SK-N-SH treated with all-trans-retinoic acid at 6 μM for 48 hours (cell line): ENCODE results near the gene BZW2.

ENCODE experiments used
- ATAC-seq: fragments of 200-7000 bp; cut with Tn5 transposase; 3 replicates; pipeline ENCODE4 v1.9.1; 2020; ENCODE audit warnings: mild to moderate bottlenecking, moderate library complexity
- BACH2 ChIP-seq: fragments of 250-450 bp; sonication (Bioruptor Pico); IDR thresholded peaks from 2 replicates; pipeline ENCODE4 v1.9.0; 2021; ENCODE audit warnings: mild to moderate bottlenecking, borderline replicate concordance
- CREB5 ChIP-seq: fragments of 250-450 bp; sonication (Bioruptor Pico); IDR thresholded peaks from 2 replicates; pipeline ENCODE4 v1.5.1; 2020; ENCODE audit warnings: low read depth, mild to moderate bottlenecking, moderate library complexity
- CSDC2 ChIP-seq: fragments of 250-450 bp; sonication (Bioruptor Pico); IDR thresholded peaks from 2 replicates; pipeline ENCODE4 v1.5.0; 2020; ENCODE audit warnings: mild to moderate bottlenecking, moderate library complexity
- CSRNP3 ChIP-seq: fragments of 250-450 bp; sonication (Bioruptor Pico); IDR thresholded peaks from 2 replicates; pipeline ENCODE4 v1.5.1; 2021; ENCODE audit warnings: mild to moderate bottlenecking, moderate library complexity
- ESRRG ChIP-seq: fragments of 250-450 bp; sonication (Bioruptor Pico); IDR thresholded peaks from 2 replicates; pipeline ENCODE4 v1.6.1; 2021; ENCODE audit warnings: mild to moderate bottlenecking
- GLIS3 ChIP-seq: fragments of 250-450 bp; sonication (Bioruptor Pico); IDR thresholded peaks from 2 replicates; pipeline ENCODE4 v1.5.0; 2020; ENCODE audit warnings: mild to moderate bottlenecking, moderate library complexity
- ISL1 ChIP-seq: fragments of 250-450 bp; sonication (Bioruptor Pico); IDR thresholded peaks from 2 replicates; pipeline ENCODE4 v2.1.2; 2022; ENCODE audit warnings: mild to moderate bottlenecking, moderate library complexity
- OSR1 ChIP-seq: fragments of 250-450 bp; sonication (Bioruptor Pico); IDR thresholded peaks from 2 replicates; pipeline ENCODE4 v1.8.0; 2022; ENCODE audit warnings: moderate library complexity, mild to moderate bottlenecking, inconsistent platforms
- RARB ChIP-seq: fragments of 250-450 bp; sonication (Bioruptor Pico); IDR thresholded peaks from 2 replicates; pipeline ENCODE4 v1.8.0; 2021; ENCODE audit warnings: mild to moderate bottlenecking, moderate library complexity
- SNAI2 ChIP-seq: fragments of 250-450 bp; sonication (Bioruptor Pico); IDR thresholded peaks from 2 replicates; pipeline ENCODE4 v1.5.0; 2020; ENCODE audit warnings: mild to moderate bottlenecking, moderate library complexity
- TCF4 ChIP-seq: fragments of 250-450 bp; sonication (Bioruptor Pico); IDR thresholded peaks from 2 replicates; pipeline ENCODE4 v1.8.0; 2021; ENCODE audit warnings: mild to moderate bottlenecking, moderate library complexity, borderline replicate concordance
- TOX ChIP-seq: fragments of 250-450 bp; sonication (Bioruptor Pico); IDR thresholded peaks from 2 replicates; pipeline ENCODE4 v1.8.0; 2021; ENCODE audit warnings: mild to moderate bottlenecking, moderate library complexity, borderline replicate concordance
- TSHZ2 ChIP-seq: fragments of 250-450 bp; sonication (Bioruptor Pico); IDR thresholded peaks from 2 replicates; pipeline ENCODE4 v1.5.0; 2020; ENCODE audit warnings: mild to moderate bottlenecking, moderate library complexity
- ZC3H10 ChIP-seq: fragments of 250-450 bp; sonication (Bioruptor Pico); IDR thresholded peaks from 2 replicates; pipeline ENCODE4 v1.5.1; 2021; ENCODE audit warnings: mild to moderate bottlenecking, moderate library complexity
- ZFP30 ChIP-seq: fragments of 450-650 bp; formaldehyde crosslinking; IDR thresholded peaks from 2 replicates; pipeline ENCODE4 v1.5.0; 2022; ENCODE audit warnings: mild to moderate bottlenecking, moderate library complexity
- ZNF565 ChIP-seq: fragments of 450-650 bp; formaldehyde crosslinking; conservative IDR thresholded peaks from 2 replicates; pipeline ENCODE4 v1.5.0; 2020; ENCODE audit warnings: low read depth, mild to moderate bottlenecking, moderate library complexity
- ZNF70 ChIP-seq: fragments of 450-650 bp; formaldehyde crosslinking; IDR thresholded peaks from 2 replicates; pipeline ENCODE4 v1.5.0; 2020; ENCODE audit warnings: mild to moderate bottlenecking, moderate library complexity
- ZNF8 ChIP-seq: fragments of 450-650 bp; formaldehyde crosslinking; IDR thresholded peaks from 2 replicates; pipeline ENCODE4 v1.5.0; 2020; ENCODE audit warnings: mild to moderate bottlenecking, moderate library complexity
- TF ChIP-seq, protein P1 (sequence below): fragments of 250-450 bp; sonication (Bioruptor Pico); IDR thresholded peaks from 2 replicates; pipeline ENCODE4 v1.8.0; 2020; ENCODE audit warnings: mild to moderate bottlenecking, moderate library complexity, borderline replicate concordance
- TF ChIP-seq, protein P2 (sequence below): fragments of 250-450 bp; sonication (Bioruptor Pico); IDR thresholded peaks from 2 replicates; pipeline ENCODE4 v1.8.0; 2021; ENCODE audit warnings: low read depth, mild to moderate bottlenecking, moderate library complexity, borderline replicate concordance

The BZW2 gene

DNA sequence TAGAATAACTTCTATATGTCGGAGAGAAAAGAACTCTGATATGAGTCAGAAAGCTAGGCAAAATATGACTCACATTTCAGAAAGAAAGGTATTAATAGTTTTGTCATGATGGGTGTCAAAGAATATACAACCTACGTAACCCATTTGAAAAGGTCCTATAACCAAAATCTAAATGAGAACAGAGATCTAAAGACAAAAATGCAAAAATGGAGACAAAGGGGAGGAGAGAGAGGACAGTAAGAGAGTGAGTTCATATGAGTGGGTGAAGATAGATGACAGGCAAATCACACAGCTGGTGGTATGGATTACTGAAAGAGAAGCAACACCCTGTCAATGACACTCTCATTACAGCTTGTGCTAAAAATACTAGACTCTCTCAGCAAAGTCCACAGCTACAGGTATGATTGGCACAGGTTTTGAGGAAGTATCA is 26.0 kb upstream of the BZW2 start:
- TF ChIP-seq ZNF8 (no peak), ZNF70 (CRISPR knock-in tag) (no peak), BACH2 (CRISPR knock-in tag) (no peak), SNAI2 (CRISPR knock-in tag) (no peak), CSDC2 (CRISPR knock-in tag) (no peak), ZC3H10 (CRISPR knock-in tag) (no peak), GLIS3 (no peak), OSR1 (CRISPR knock-in tag) (no peak), CREB5 (CRISPR knock-in tag) (no peak)
- TF ChIP-seq, protein P1, sequence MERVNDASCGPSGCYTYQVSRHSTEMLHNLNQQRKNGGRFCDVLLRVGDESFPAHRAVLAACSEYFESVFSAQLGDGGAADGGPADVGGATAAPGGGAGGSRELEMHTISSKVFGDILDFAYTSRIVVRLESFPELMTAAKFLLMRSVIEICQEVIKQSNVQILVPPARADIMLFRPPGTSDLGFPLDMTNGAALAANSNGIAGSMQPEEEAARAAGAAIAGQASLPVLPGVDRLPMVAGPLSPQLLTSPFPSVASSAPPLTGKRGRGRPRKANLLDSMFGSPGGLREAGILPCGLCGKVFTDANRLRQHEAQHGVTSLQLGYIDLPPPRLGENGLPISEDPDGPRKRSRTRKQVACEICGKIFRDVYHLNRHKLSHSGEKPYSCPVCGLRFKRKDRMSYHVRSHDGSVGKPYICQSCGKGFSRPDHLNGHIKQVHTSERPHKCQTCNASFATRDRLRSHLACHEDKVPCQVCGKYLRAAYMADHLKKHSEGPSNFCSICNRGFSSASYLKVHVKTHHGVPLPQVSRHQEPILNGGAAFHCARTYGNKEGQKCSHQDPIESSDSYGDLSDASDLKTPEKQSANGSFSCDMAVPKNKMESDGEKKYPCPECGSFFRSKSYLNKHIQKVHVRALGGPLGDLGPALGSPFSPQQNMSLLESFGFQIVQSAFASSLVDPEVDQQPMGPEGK: no peak
- TF ChIP-seq, protein P2, sequence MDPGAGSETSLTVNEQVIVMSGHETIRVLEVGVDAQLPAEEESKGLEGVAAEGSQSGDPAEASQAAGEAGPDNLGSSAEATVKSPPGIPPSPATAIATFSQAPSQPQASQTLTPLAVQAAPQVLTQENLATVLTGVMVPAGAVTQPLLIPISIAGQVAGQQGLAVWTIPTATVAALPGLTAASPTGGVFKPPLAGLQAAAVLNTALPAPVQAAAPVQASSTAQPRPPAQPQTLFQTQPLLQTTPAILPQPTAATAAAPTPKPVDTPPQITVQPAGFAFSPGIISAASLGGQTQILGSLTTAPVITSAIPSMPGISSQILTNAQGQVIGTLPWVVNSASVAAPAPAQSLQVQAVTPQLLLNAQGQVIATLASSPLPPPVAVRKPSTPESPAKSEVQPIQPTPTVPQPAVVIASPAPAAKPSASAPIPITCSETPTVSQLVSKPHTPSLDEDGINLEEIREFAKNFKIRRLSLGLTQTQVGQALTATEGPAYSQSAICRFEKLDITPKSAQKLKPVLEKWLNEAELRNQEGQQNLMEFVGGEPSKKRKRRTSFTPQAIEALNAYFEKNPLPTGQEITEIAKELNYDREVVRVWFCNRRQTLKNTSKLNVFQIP (CRISPR knock-in tag): no peak
- no peak for ATAC-seq

GRCh38 chr7:16626388-16626787 is 19.6 kb upstream of the BZW2 start:
- no peak for TF ChIP-seq RARB (CRISPR knock-in tag)
- TF ChIP-seq BACH2 (CRISPR knock-in tag): no peak
- TF ChIP-seq ZNF565 (CRISPR knock-in tag): no peak
- no peak for TF ChIP-seq ZNF8
- no peak for TF ChIP-seq SNAI2 (CRISPR knock-in tag)
- TF ChIP-seq TCF4 (CRISPR knock-in tag): no peak
- no peak for TF ChIP-seq CSRNP3 (CRISPR knock-in tag)
- TF ChIP-seq ZC3H10 (CRISPR knock-in tag): no peak
- TF ChIP-seq TSHZ2 (CRISPR knock-in tag): no peak
- no peak for TF ChIP-seq OSR1 (CRISPR knock-in tag)
- no peak for TF ChIP-seq ZFP30 (CRISPR knock-in tag)
- TF ChIP-seq, protein P2 (CRISPR knock-in tag): no peak
- TF ChIP-seq TOX: no peak
- TF ChIP-seq CSDC2 (CRISPR knock-in tag): no peak
- TF ChIP-seq ESRRG (CRISPR knock-in tag): no peak
- no peak for TF ChIP-seq ISL1 (CRISPR knock-in tag)
- TF ChIP-seq, protein P1: no peak
- no peak for TF ChIP-seq ZNF70 (CRISPR knock-in tag)
- no peak for ATAC-seq
